ENCODE results near the gene GPR3. TPM values are rescaled to one million over a fixed set of nuclear protein-coding genes. Genes with fewer than 3 reads are reported as not detected.
A peak's percentile ranks its signal among the peaks of the same experiment; 100 is the strongest.

Gene GPR3
- total RNA-seq, 1 donor from 2014 or later = 0.74 TPM

DNA sequence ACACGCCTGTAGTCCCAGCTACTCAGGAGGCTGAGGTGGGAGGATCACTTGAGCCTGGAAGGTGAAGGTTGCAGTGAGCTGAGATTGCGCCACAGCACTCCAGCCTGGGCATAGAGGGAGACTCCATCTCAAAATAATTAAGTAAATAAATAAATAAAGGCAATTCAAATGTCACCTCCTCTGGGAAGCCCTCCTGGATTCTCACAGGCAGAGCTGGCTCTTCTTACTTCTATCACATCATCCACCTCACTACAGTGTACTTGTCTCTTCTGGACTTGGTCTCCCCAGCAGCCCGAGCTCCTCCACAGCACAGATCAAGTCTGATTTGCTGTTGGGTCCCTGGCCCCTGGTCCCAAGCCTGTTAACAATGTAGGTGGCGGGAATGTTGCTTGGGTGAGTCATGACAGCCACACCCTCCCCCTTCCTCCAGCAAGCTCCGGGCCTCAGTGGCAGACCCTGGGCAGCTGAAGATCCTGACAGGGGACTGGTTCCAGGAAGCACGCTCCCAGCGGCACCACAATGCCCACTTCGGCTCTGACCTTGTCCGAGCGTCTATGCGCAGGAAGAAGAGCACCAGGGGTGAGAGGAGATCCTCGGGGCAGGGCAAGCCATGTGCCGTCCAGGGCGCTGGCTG, 45.3 kb upstream of the GPR3 start:
- Histone ChIP-seq H3K4me1 (peaks cover 49% of the 10 kb centered on the region), H3K27ac (no peak overlapping the region), H3K9me3 (no peaks in the 10 kb centered on the region), H3K27me3 (no peaks in the 10 kb centered on the region), H3K4me3 (no peak overlapping the region), H3K36me3 (no peaks in the 10 kb centered on the region)
- no peak for TF ChIP-seq POLR2AphosphoS5 (IDR thresholded peaks at IDR 0.05; ENCODE audit: insufficient read depth in 1 of 2, low read depth in 1 of 2)
- no peak for TF ChIP-seq POLR2A (IDR thresholded peaks at IDR 0.05)
- no peak for TF ChIP-seq CTCF (IDR thresholded peaks at IDR 0.05)
- intact Hi-C loops (cut with DNase I) = no loop called here
- DNase-seq (ENCODE audit: extremely low spot score in 2 of 2) = no peak

DNA sequence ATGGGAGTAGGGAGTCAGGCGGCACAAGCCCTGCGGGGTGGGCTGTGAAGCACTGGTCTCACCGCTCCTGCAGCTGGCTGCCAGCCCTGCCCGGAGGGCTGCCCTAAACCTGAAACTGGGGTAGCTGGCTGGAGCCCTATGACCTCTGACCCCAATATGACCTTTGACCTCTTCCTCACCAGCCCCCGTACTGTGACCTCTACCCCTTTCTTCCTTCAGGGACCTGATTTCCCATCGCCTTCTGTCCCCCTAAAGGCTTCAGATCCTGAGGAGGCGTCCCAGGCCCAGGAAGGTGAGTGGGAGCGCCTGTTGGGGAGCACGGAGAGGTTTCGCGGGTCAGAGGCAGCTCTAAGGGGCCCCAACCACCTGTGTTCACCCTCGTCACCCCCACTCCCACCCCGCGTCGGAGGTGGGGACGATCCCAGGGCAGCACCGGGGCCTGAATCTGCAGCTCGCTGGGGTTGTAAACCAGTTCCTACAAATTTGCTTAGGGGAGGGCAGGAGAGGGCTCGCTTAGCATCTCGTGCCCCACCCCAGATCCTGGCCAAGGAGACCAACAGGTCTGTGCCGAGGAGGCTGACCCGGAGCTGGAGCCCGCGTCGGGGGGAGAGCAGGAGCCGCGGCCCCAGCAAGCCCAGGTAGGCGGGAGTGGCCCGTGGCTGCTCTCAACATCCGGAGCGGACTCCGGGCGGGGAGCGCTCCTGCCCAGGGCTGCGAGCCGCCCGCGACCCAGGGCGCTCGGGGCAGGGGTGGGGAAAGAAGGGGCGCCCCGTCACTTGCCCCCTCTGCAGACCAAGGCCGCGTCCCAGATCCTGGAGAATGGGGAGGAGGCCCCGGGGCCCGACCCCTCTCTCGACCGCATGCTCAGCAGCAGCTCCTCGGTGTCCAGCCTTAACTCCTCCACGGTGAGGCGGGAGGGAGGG, 43.3 kb upstream of the GPR3 start:
- H3K9me3 ChIP-seq = no peaks in the 10 kb centered on the region
- H3K4me1 ChIP-seq = peaks cover 44% of the 10 kb centered on the region
- H3K27ac ChIP-seq = peak overlapping the region; percentile 31
- no peak for DNase-seq (ENCODE audit: extremely low spot score in 2 of 2)
- intact Hi-C loops (cut with DNase I) = no loop called here
- peak in 1 of 2 donors; percentile 23 for TF ChIP-seq POLR2AphosphoS5 (IDR thresholded peaks at IDR 0.05; ENCODE audit: insufficient read depth in 1 of 2, low read depth in 1 of 2)
- no peak for TF ChIP-seq CTCF (IDR thresholded peaks at IDR 0.05)
- no peak for TF ChIP-seq POLR2A (IDR thresholded peaks at IDR 0.05)
- H3K36me3 ChIP-seq = peaks cover 0 to 11% of the 10 kb centered on the region in 2 donors
- peak overlapping the region; percentile 37 to 65 for H3K4me3 ChIP-seq
- H3K27me3 ChIP-seq = no peaks in the 10 kb centered on the region

DNA sequence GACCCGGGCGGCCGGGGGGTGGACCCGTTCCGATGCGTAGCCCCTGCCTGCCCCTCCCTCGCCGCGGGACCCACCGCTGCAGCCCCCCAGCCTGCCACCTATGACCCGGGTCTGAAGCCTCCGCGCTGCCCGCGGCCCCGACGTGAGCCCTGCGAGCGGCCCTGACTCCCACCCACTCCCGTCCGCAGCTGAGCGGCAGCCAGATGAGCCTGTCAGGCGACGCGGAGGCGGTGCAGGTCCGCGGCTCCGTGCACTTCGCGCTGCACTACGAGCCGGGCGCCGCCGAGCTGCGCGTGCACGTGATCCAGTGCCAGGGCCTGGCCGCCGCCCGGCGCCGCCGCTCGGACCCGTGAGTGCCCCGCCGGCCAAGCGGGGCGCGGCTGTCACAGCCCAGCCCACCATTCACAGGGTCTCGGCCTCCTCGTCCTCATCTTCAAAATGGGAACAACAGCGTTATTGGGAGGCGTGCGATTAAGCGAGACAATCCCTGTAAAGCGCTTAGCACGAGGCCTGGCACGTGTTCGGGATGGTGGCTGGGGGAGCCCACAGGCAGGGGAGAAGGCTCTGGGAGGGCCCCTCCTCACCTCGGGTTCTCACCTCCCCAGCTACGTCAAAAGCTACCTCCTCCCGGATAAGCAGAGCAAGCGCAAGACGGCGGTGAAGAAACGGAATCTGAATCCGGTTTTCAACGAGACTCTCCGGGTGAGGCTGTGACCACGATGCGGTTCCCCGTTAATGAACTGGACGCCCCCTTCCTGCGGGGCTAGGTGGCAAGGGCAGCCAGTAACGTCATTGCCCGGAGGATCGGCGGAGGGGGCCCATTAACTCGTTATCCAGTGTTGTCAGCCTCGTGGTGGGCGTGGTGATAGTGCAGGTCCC, 42.4 kb upstream of the GPR3 start:
- intact Hi-C loops (cut with DNase I) = no loop called here
- Histone ChIP-seq H3K9me3 (no peaks in the 10 kb centered on the region), H3K27ac (peak overlapping the region; percentile 31), H3K36me3 (peaks cover 0 to 20% of the 10 kb centered on the region in 2 donors), H3K4me1 (peaks cover 44% of the 10 kb centered on the region), H3K27me3 (no peaks in the 10 kb centered on the region), H3K4me3 (peak overlapping the region; percentile 37 to 65)
- no peak for DNase-seq (ENCODE audit: extremely low spot score in 2 of 2)
- no peak for TF ChIP-seq CTCF (IDR thresholded peaks at IDR 0.05)
- TF ChIP-seq POLR2AphosphoS5 (IDR thresholded peaks at IDR 0.05; ENCODE audit: insufficient read depth in 1 of 2, low read depth in 1 of 2) = no peak
- no peak for TF ChIP-seq POLR2A (IDR thresholded peaks at IDR 0.05)

GRCh38 chr1:27350663-27351540, 41.5 kb upstream of the GPR3 start:
- no peak for DNase-seq (ENCODE audit: extremely low spot score in 2 of 2)
- intact Hi-C loops (cut with DNase I) = no loop called here
- peaks cover 44% of the 10 kb centered on the region for H3K4me1 ChIP-seq

More at GRCh38 chr1:27350663-27351540, 41.5 kb upstream of the GPR3 start:
- TF ChIP-seq POLR2AphosphoS5 (IDR thresholded peaks at IDR 0.05; ENCODE audit: insufficient read depth in 1 of 2, low read depth in 1 of 2) (peak in 1 of 2 donors; percentile 43), CTCF (IDR thresholded peaks at IDR 0.05) (no peak)
- H3K4me3 ChIP-seq = peak overlapping the region; percentile 37 to 65
- peak overlapping the region; percentile 72 for H3K27ac ChIP-seq
- H3K9me3 ChIP-seq = no peaks in the 10 kb centered on the region
- no peaks in the 10 kb centered on the region for H3K27me3 ChIP-seq
- H3K36me3 ChIP-seq = peaks cover 0 to 29% of the 10 kb centered on the region in 2 donors

Measured in vagina (tissue), 2 donors.